Measurements from ENCODE around the gene RASAL1.

- TF ChIP-seq, protein P1, sequence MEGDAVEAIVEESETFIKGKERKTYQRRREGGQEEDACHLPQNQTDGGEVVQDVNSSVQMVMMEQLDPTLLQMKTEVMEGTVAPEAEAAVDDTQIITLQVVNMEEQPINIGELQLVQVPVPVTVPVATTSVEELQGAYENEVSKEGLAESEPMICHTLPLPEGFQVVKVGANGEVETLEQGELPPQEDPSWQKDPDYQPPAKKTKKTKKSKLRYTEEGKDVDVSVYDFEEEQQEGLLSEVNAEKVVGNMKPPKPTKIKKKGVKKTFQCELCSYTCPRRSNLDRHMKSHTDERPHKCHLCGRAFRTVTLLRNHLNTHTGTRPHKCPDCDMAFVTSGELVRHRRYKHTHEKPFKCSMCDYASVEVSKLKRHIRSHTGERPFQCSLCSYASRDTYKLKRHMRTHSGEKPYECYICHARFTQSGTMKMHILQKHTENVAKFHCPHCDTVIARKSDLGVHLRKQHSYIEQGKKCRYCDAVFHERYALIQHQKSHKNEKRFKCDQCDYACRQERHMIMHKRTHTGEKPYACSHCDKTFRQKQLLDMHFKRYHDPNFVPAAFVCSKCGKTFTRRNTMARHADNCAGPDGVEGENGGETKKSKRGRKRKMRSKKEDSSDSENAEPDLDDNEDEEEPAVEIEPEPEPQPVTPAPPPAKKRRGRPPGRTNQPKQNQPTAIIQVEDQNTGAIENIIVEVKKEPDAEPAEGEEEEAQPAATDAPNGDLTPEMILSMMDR (conservative IDR thresholded peaks at IDR 0.05; ENCODE audit: low read depth, low read length): no peak
- TF ChIP-seq EZH2 (IDR thresholded peaks at IDR 0.05; ENCODE audit: borderline replicate concordance, low read depth, low read length, poor library complexity, severe bottlenecking): no peak
Observed at GRCh38 chr12:113151655-113152054, 16.1 kb upstream of the RASAL1 start.

Measured in A673 (cell line).